NCI-H2227 (cell line): ENCODE results near the gene BRINP2.
A peak's percentile ranks its signal among the peaks of the same experiment; 100 is the strongest.

Experiments used
- DNase-seq: peaks from one replicate; lab custom pipeline; 2025; ENCODE audit not compliant: unreplicated experiment; lab: John Stamatoyannopoulos, UW

Gene BRINP2, protein sequence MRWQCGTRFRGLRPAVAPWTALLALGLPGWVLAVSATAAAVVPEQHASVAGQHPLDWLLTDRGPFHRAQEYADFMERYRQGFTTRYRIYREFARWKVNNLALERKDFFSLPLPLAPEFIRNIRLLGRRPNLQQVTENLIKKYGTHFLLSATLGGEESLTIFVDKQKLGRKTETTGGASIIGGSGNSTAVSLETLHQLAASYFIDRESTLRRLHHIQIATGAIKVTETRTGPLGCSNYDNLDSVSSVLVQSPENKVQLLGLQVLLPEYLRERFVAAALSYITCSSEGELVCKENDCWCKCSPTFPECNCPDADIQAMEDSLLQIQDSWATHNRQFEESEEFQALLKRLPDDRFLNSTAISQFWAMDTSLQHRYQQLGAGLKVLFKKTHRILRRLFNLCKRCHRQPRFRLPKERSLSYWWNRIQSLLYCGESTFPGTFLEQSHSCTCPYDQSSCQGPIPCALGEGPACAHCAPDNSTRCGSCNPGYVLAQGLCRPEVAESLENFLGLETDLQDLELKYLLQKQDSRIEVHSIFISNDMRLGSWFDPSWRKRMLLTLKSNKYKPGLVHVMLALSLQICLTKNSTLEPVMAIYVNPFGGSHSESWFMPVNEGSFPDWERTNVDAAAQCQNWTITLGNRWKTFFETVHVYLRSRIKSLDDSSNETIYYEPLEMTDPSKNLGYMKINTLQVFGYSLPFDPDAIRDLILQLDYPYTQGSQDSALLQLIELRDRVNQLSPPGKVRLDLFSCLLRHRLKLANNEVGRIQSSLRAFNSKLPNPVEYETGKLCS

DNA sequence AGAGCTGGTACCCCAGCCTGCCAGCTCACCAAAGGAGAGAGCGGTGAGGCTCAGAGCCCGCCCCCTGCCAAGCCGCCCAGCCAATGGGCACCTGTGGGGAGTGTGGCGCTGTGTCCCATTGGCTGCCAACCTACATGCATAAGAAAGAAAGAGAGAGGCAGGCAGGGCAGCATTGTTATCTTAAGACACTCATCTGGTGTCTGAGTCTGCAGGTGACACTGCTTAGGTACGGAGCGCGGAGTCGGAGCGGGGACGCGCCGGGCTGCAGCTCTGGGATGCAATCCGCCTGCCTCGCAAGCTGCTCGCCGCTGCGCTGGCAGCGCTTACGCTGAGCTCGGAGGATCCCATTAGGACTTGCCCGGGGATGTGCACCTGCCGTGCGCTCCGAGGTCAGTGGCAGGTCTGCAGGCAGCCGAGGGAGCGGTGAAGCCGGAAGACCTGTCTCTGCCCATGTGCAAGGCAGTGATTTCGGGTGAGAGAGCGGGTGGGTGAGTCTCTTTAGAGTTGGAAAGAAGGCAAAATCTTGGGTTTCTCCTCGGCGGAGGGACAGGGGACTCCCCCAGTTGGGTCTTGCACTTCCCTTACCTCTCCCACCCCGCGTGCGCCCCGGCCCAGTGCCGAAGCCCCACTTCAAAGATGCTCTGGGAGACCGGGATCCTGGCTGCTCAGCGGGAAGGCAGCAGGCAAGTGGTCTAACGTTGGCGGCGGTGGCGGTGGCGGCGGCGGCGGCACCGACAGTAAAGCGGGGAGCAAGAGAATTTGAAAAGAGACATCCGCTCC lies at the start of gene BRINP2:
TSS of gene BRINP2 (plus strand) at position 203 of the 780 bp plus-strand sequence. CDS start 58,919 bp downstream, outside the sequence.
- DNase-seq: peak; percentile 88

DNA sequence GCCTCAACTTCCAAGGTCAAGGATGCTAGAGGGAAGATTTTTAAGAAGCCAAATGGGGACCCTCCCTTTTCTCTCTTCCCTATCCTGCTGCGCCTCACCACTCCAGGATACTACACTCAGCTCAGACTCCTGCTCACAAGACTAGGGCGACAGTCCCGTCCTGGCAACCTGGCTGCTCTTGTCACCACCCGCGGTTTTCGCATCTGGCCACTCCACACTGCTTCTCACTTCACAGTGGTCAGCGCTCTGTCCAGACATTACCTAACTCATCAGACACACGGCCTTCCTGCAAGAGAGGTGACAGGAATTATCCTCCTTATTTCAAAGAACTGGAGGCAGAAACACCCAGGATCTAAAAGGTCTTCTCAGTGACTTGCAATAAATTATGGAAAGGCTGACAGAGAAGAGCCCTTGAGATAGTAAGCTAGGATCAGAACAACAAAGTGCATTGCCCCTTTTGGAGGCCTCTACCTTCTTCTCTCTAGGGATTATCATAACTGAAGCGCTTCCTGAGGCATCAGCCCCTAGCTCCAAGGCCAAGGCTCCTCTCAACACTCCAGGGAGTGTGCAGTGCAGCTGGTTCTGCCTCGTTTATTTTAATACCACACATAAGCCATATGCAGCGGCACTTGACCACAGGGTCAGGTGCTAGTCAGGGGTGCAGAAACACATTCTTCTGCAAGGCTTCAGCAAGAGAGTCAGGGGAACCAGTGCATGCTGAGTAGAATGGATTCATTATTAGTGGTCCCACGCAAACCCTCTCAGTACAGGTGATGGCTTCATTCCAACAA lies 48.1 kb upstream of the BRINP2 start:
- DNase-seq: no peak

DNA sequence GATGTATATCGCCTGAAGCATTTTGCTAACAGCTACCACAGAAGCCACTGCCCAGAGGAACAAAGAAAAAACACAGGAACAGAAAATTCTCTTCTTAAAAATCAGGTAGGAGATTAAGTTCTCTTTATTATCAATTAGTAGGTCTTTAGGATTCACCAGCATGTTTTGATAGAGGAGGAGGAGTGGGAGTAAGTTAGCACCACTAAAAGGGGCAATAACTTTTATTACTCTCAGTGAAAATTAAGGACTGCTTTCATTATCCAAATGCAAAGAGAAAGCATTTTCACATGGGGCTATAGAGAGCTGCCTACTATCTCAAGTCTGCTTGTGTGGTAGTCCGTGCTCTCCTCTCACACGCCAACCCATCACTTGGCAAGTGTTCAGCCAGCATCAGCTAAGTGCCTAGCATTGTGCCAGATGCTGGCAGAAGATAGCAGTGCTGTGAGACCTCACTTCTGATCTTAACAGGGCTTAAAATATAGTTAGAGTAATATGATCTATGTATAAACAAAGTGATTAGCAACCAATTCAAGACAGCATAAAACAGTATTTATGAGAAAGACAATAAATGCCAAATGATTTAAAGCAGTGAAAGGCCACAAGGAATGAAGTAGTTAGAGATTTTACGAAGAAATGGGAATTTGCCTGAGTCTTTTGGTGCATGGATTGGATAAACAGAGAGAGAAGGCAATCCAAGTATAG lies 46.0 kb upstream of the BRINP2 start:
- no peak for DNase-seq

DNA sequence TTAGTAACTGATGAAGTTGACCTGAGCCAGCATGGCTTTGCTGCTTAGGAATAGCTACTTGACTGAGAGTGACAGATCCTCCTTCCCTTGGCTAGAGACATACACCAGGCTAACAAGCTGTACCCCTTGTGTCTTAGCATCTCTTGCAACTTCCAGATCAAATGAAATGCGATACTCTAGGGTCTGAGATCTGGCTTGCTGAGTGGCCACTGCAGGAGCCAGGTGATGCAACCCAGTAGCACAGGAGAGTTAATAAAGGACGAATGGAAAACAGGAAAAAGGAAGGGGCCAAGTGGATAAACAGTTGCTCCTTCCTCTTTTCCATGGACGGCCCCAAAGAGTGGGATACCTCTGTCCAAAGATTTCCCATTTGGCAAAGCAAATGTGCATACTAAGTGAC lies 44.5 kb upstream of the BRINP2 start:
- DNase-seq: no peak

DNA sequence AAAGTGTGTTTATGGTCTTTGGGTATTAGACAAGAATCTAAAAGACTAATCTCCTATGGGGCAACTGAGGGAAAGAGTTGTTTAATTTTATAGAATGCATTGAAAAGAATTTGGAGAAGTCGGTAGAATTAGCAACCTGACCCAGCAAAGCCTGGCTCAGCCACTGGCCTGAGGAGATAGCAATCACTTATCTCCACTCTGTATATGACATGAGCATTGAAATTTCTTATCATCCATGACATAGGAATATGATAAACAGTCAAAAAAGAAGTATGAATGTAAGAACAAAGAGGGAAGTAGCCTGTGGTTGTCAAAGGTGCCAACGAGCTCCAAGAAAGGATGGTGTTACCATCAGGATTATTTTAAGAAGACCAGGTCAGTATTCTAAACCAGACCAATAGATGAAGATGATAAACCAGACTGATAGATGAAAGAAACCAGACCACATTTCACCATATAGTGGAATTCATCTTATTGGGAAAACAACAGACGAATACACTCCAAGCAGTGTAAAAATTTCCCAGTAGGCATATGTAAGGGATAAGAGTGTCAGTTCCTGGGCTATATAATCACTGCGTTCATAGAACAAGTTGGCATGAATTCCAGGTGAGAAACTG lies 42.0 kb upstream of the BRINP2 start:
- DNase-seq: no peak

DNA sequence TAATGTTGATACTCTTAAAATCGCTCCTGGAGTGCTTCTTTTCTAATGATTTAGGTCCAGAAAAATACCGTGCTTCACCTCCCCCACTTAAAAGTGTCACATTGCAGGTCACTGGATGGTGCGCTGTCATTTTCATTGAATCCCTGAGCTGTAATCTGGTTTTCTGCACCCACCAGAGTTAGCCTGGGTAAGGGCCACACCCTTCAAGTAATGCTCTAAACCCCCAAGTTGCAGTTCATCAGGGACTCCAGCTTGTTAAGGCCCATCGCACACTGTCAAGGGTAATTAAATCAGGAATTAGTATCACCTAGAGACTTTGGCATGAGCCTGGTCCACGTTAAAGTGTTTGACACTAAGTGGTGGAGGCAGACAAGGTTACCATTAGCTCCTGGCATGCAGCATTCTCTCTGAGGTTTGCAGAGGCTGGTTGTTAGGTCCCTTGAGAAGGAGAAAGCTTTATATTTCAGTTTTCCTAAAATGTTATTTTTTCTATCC lies 40.3 kb upstream of the BRINP2 start:
- no peak for DNase-seq

DNA sequence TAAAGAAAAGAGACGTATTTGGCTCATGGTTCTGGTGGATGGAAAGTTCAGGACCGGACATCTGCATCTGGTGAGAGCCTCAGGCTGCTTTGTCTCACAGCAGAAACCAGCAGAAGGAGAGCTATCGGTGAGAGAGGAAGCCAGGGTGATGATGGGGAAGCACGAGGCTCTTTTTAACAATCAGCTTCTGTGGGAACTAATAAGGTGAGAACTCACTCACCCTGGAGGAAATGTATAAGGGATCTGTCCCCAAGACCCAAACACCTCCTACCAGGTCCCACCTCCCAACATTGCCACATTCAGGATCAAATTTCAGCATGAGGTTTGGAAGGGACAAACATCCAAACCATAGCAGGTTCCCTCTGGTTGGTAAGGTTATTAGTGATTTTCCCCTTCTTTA lies 39.0 kb upstream of the BRINP2 start:
- DNase-seq: no peak

DNA sequence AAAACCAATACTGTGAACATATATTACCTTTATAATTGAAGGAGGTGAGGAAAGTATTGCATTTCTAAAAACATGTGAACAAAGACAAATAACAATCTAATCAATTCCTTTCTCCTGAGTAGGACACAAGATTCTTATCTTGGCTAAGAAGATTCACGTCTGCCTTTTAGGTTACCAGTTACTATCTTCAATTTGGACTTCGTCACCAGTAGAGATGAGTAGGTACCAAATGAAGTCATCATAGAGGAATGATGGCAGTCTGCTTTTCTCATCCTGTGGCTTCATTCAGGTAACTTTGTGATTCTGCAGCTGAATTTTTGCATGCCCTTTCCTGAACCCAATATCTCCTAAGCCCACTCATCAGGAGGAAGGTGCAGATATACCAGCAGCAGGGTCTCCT lies 38.6 kb upstream of the BRINP2 start:
- no peak for DNase-seq

DNA sequence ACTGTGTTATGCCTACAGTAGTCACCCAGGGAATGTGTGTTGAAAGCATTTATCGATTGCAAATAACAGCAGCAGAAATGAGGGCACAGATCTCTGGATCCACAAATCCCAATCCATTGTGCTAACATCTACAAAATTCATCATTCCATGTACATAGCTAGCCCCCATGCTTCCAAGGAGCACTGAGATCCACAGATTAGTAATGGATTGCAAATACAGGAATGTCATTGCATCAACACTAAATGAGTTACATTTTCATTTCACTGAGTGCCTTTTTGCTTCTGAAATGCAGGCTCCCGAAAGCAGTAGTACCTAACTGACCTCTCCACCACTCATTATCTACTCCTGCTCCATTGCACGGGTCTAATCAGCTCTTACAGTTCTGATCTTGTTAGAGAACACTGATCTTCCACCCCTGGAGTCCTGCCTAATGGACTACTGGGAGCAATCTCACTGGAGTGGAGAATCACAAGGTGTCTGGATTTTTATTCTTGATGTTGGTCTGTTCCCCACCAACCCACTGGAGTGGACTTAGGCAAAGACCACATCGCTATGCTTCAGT lies 36.7 kb upstream of the BRINP2 start:
- peak; percentile 19 for DNase-seq

DNA sequence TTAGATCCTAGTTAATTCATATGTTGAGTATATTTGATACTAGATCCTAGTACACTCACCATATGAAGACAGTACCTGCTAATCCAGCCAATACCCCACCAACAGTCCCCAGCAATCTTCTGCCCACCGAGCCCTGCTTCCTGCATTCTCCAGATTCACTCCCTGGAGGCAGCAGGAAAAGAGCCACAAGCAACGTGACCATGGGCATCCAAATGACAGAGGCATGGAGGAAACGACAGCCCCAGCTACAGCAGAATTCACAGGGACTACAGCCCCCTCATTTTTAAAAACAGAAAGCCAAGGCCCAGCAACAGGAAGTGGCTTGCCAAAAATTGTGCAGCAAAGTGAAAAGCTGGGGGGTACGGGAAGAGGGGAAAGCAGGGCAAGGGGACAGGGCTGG lies 35.5 kb upstream of the BRINP2 start:
- DNase-seq: no peak

DNA sequence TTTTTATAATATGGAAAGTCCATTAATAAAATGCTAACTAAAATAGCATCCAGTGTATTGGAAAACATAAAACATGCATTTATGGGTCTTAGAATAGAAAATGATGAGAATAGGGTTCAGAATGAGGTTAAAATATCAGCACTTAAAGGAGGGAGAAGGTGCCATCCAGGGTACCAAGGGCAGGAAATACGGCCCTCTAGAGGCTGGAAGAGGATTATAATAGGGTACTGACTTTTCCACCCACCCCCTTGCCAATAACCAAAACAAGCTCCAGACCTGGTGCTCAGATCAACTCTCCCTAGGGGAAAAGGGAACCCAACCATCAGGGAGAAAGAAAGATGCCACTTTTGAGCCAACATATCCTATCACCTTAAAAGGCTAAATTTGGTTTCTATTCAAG lies 32.9 kb upstream of the BRINP2 start:
- no peak for DNase-seq

DNA sequence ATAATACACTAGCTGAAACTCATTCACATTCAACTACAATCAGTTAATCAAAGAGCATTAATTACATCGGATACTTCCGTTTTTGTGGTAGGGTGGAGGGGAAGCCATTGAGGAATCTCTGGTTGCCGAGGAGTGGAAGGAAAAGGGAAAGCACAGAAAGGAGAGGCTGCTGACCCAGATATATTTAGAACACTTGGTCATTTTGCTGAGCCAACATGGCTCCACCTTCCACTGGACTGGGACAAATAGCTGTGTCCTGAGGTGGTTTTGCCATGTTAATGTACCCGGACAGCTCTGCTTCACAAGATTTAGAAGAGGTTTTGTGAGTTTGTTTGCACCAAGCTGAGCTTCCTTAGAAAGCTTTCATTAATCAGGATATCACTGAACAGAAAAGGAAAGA lies 32.4 kb upstream of the BRINP2 start:
- DNase-seq: no peak

DNA sequence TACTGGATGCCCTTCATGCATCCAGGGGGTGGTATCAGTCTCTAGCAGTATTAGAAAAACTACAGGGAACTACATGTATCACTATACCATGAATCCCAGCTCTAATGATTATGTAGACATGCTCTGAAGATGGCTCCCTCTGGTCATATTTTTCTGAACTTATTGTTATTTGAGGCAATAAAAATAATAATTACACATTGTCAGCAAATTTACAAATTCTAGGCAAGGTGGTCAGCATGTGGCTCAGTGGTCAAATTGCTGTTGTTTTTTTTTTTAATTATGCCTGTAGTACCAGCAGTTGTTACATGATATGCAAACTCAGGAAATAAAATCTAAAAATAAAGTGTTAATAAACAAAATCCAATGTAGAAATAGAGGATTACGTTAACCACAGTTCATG lies 28.7 kb upstream of the BRINP2 start:
- DNase-seq: no peak

DNA sequence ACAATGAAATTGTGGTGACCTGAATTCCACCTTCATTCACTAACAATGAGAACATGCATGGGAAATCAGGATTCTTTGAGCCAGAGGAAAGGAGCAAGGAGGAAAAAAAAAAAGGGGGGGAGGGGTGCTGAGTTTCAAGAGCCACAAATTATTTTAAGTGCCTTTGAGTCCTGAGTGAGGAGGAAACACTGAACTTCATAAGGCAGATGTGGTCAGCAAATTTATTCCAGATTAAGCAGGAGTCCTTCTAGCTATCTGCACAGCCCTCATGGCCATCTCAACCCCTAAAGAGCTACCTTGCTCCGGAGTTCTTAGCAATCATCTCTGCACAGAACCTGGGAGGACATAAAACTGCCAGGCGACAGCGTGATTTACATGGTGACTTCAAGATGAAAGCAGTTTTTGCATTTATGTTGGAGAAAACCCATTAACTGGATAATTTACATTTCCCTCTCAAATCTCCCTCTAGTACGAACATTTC lies 27.9 kb upstream of the BRINP2 start:
- no peak for DNase-seq

DNA sequence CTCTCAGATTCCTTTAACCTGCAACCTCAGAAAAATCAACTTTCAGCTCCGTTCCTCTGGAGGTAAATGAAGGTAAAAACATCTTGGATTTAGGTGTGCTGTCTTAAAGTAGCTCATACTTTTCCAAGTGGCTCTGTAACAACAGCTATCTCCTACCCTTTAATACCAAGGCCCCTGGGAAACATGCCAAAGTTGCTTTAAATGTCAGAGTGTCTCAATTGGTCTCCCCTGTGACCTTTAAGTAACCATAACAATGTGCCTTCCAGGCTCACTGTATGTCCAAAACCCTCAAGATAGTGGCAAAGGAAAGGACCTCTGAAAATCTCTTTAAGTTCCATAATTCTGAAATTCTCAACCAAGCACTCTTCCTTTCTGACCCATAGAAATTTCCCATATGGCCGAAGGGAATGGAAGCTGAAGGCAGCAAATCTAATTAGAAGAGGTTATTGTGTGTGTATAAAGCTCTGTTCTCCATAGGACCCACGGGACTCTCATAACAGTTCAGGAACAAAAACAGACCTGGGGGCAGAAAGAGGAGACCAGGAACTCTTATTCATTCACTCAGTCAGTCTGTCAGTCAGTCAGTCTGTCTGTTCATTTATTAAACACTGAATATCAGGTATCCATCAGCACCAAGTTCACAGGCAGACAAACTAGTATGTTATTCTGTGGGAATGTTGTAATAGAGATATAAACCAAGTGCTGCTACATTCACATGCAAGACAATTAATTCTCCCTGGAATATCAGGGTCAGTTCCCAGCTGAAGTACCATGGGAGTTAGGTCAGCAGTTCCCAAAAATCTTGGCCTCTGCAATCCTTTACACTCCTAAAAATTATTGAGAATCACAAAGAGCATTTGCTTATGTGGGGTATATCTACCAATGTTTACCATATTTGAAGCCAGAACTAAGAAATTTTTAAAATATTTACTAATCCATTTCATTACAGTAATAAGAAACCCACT lies 25.4 kb upstream of the BRINP2 start:
- no peak for DNase-seq

DNA sequence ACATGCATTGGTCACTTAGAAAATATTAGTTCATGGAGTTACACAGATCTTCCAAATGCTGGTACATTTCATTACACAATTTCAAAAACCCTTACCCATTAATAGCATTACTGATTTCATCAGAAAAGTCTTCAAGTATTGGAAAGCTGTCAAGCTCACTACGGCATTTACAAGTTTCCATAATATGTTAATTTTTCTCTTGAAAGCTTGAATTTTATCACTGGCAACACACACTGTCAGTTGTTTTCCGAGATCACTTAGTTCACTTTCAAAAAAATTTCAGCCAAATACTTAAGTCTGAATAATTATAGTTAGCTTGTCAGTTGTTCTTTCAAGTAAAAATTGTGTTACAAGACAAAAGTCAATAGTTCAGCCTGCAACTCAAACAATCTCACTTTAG lies 24.3 kb upstream of the BRINP2 start:
- no peak for DNase-seq

DNA sequence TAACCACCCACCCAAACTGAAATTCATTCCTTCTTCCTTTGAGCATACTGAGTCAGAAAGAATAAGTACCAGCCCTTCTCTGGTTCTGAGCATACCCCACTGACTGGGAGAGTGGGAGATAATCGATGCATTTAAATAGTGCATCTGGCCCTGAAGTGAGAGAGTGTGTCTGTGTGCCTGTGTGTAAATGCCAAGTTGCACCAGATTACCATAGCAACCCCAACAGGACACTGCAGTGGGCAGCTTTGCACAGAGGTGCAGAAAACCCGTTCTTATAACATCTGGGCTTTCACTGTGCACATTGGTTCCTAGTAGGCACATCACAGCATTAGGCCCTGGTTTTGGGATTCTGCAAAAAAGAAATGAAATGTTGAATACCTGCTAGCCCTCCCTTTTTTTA lies 8.5 kb upstream of the BRINP2 start:
- DNase-seq: peak; percentile 27

DNA sequence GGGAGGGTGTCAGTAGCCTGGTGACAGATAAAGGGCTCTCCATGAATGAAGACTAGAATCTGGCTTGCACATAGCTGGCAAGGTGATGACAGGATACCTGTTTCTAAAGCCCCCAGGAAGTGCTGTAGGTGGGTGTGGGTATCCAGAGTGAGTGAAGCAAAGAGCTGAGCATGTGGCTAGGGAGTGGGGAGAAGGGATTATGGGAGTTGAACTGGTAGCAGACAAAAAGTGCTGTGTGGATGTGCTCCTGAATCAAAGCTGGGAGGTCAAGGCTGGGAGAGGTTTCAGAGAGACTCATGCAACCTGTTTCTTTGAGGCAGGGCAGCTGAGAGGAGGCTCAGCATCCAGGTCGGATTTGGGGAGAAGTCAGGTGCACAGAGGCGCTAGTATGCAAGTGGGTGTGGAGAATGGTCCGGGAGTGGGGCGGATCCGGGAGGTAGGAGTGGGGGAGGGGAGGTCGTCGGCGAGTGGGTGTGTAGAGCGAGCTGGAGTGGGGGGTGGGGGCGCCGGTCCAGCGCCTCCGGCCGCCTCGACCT lies 6.8 kb upstream of the BRINP2 start:
- peak; percentile 47 for DNase-seq
